Activated CD4-positive, alpha-beta T cell treated with anti-CD3 and anti-CD28 coated beads, Interleukin-2, amount 50 U/mL, for 24 hours (primary cell): ENCODE data around the gene LPO.
A peak's percentile ranks its signal among the peaks of the same experiment; 100 is the strongest.

Experiments
- DNase-seq, 2 donors: peaks; one replicate each; pipeline ENCODE4 v3.0.0-alpha.2; 2020; ENCODE audit warnings: low read depth in 1 of 2, low spot score in 1 of 2

LPO gene

DNA sequence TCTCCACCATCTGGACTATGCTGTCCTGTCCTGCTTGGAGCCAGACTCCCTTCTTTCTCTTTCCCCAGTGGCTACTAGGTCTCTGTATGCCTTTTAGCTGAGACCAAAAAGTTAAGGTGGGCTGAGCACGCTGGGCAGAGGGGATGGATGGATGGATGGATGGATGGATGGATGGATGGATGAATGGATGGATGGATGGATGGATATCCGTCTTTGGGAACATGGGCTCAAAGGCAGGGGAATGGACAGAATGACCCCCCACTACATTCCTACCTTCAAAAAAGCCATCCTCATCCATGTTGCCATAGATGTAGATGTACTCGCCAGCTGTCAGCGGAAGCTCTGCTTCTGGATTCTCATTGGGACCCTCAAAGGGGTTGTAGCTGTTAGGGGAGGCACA is 77.4 kb downstream of the LPO start:
- DNase-seq = no peak

DNA sequence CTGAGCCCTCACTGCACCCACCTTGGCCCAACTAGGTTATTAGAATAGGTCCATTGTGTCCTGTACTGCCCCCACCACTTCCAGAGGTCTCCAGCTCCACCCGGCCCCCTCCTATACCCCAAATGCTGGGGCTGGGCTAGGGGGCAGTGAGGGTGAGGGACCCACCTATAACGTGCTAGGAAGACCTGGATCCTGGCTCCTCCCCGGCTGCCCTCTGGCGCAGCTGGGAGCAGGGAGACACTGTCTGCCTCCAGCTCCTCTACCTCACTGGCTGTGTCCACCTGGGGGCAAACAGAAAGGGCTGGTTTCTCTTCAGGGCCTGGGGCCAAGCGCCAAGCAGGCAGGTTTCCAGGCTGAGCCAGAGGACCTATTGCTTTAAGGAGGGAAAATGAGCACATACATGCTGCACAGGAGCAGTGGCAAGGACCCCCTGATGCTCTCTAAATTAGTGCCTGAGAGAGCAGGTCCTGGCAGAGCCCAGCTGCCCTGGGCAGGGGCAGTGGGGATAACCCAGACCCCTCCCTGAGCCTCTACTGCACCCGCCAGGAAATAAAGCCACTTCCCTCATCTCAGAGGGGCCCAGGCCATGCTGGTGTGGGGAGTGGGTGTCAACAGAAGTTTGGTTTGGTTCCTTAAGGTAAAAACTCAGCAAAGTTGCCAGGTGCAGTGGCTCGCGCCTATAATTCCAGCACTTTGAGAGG is 78.0 kb downstream of the LPO start:
- DNase-seq = no peak

DNA sequence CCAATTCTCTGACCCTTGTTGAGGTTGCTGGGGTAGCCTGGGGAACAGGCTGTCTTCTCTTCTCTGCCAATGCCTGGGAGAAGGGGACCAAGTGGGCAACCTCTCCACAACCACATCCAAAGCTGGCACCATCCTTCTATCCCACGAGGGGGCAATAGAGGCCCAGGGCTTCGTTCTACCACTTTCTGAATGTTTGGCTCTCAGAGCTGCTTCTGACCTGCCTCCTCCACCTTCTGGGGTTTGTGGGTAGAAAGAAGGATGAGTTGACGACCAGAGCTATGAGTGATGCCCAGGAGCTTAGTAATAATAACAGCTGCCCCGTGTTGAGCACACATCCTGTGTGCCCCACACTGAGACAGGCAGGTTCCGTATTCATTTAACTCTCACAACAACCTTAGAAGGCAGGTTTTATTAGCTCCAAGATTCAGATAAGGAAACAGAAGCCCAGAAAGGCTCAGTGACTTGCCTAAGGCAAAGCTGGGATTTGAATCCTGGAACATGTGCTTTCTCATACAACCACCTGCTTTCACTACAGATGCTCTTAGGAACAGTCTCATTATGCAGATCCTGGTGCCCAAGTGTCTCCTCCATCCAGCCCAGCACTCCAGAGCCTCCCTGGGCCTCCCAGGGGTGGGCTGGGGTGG is 79.2 kb downstream of the LPO start:
- peak in 1 of 2 donors; percentile 73 for DNase-seq

DNA sequence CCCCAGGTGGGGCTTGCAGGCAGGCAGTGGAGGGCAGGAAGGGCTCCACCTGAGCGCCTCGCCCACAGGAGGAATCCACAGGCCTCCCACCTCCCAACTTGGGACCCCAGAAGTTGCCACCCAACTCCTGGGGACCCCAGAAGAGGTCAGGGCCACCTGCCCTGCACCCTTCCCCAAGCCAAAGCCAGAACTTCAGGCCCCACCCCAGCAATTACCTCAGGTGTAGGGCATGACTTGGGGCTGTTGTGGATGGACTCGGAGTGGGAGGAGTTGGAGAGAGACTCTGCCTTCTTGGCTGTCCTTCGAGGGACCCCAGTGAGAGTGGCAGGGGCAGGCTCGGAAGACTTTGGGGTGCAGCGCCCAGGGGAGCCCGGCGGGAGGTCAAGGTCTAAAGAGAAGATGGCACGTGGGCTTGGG is 79.7 kb downstream of the LPO start:
- no peak for DNase-seq
